Activated T-helper 17 cell treated with anti-CD3 and anti-CD28 coated beads, Interleukin-2, amount 50 U/mL, for 72 hours (primary cell): Measurements from ENCODE around the gene AMZ2. TPM values are rescaled to one million over a fixed set of nuclear protein-coding genes. Genes with fewer than 3 reads are reported as not detected.
"Not testable (repeated sequence)": the region's sequence is repeated elsewhere in the genome, so short reads cannot be mapped to it uniquely, and the experiment has no call there.

Experiments used
- ATAC-seq: fragments of 150-1000 bp; cut with Tn5 transposase; replicated peaks from 2 replicates; pipeline ENCODE4 v1.10.0; 2021; ENCODE audit warnings: mild to moderate bottlenecking, moderate library complexity
- H3K27ac Mint-ChIP-seq: one replicate; pipeline ENCODE4 v1.8.0; 2022; ENCODE audit warnings: mixed read lengths
- H3K27me3 Mint-ChIP-seq: one replicate; pipeline ENCODE4 v1.8.0; 2022; ENCODE audit warnings: mixed read lengths
- H3K36me3 Mint-ChIP-seq: one replicate; pipeline ENCODE4 v1.8.0; 2022; ENCODE audit warnings: low read depth, mild to moderate bottlenecking, mixed read lengths
- H3K4me1 Mint-ChIP-seq: one replicate; pipeline ENCODE4 v1.8.0; 2022; ENCODE audit warnings: mixed read lengths
- H3K4me3 Mint-ChIP-seq: one replicate; pipeline ENCODE4 v1.8.0; 2022; ENCODE audit warnings: mild to moderate bottlenecking, mixed read lengths
- H3K9me3 Mint-ChIP-seq: one replicate; pipeline ENCODE4 v1.8.0; 2022; ENCODE audit warnings: mixed read lengths
- total RNA-seq, 2 donors: library from RNA; stranded (reverse); gene quantifications; one replicate each; pipeline ENCODE4 v1.2.3, GENCODE V29; 2022

Gene AMZ2
- total RNA-seq, 2 donors from 2014 or later: 100 to 112 TPM

- ATAC-seq, H3K9me3 Mint-ChIP-seq, H3K4me3 Mint-ChIP-seq, H3K4me1 Mint-ChIP-seq, H3K27me3 Mint-ChIP-seq: not testable (repeated sequence)
- peaks cover 28% of the 10 kb centered on the region for H3K36me3 Mint-ChIP-seq
- H3K27ac Mint-ChIP-seq: peak overlapping the region; percentile 30
Measured at GRCh38 chr17:68281965-68282364, 34.1 kb downstream of the AMZ2 start.

DNA sequence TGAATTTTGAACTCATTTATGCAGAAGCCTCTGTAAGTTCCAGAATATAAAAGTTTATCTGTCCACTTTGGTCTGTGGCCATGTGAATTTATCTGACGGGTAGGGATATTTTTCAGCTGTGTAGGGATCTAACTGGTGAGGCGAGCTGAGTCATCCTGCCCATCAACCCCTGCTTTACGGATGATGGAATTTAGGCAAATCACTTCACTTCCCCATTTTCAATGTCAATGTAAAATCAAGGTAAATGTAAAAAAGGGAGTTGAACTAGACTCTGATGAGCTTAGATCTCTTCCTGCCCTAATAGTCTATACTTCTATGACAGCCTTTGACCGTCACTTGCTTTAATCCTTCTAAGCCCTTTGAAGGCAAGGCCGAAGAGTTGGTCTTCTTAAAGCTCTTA, 40.5 kb downstream of the AMZ2 start:
- Mint-ChIP-seq H3K9me3 (no peaks in the 10 kb centered on the region), H3K4me1 (peaks cover 21% of the 10 kb centered on the region), H3K27me3 (no peaks in the 10 kb centered on the region), H3K4me3 (peak overlapping the region; percentile 97), H3K27ac (peak overlapping the region; percentile 58), H3K36me3 (no peaks in the 10 kb centered on the region)
- ATAC-seq: no peak

GRCh38 chr17:68288804-68289203, 41.0 kb downstream of the AMZ2 start:
- H3K4me1 Mint-ChIP-seq: peaks cover 21% of the 10 kb centered on the region
- no peaks in the 10 kb centered on the region for H3K9me3 Mint-ChIP-seq
- H3K4me3 Mint-ChIP-seq: peak overlapping the region; percentile 97
- H3K27ac Mint-ChIP-seq: peak overlapping the region; percentile 58
- no peaks in the 10 kb centered on the region for H3K27me3 Mint-ChIP-seq
- H3K36me3 Mint-ChIP-seq: no peaks in the 10 kb centered on the region
- ATAC-seq: no peak

GRCh38 chr17:68289473-68289872, 41.6 kb downstream of the AMZ2 start:
- H3K9me3 Mint-ChIP-seq: no peaks in the 10 kb centered on the region
- no peaks in the 10 kb centered on the region for H3K36me3 Mint-ChIP-seq
- no peaks in the 10 kb centered on the region for H3K27me3 Mint-ChIP-seq
- H3K27ac Mint-ChIP-seq: no peak overlapping the region
- H3K4me1 Mint-ChIP-seq: peaks cover 24% of the 10 kb centered on the region
- H3K4me3 Mint-ChIP-seq: peak overlapping the region; percentile 97
- no peak for ATAC-seq

- Mint-ChIP-seq H3K27ac (no peak overlapping the region), H3K9me3 (no peaks in the 10 kb centered on the region), H3K4me1 (peaks cover 27% of the 10 kb centered on the region), H3K27me3 (no peaks in the 10 kb centered on the region), H3K4me3 (peak overlapping the region; percentile 97), H3K36me3 (no peaks in the 10 kb centered on the region)
- ATAC-seq: no peak
Measured at GRCh38 chr17:68289936-68290267, 42.1 kb downstream of the AMZ2 start.

DNA sequence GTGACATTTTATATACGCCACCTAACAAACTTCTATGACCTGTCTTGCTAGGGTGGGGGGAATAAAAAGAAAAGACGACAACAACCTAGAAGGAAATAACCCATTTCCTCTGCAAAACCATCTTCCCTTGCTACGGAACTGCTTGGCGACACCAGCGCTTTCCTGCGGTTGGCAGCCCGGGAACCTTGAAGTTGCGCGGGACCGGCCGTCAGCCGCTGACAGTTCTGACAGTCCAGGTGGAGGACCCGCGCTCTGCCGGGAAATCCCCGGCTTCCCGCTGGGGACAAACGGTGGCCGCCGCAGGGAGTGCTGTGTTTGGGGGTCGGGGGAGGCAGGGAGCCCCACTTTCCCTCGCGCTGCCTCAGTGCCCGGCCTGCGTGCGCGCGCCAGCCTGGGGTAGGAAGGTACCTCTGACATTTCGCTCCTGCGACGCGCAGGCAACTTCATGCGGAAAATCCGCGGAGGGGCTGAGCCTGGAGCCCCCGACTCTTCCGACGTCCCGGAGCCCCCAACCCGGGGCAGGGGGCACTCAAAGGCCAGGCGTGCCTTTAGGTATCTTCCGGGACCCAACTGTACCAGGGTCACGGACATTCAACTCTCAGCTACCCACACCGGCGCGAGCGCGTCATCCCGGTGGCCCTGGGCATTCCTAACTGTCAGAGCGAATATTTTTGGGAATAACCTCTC, 42.6 kb downstream of the AMZ2 start:
- Mint-ChIP-seq H3K27ac (peak overlapping the region; percentile 89), H3K9me3 (no peaks in the 10 kb centered on the region), H3K27me3 (no peaks in the 10 kb centered on the region), H3K4me1 (peaks cover 29% of the 10 kb centered on the region), H3K4me3 (peak overlapping the region; percentile 97), H3K36me3 (no peaks in the 10 kb centered on the region)
- peak; percentile 2 for ATAC-seq

DNA sequence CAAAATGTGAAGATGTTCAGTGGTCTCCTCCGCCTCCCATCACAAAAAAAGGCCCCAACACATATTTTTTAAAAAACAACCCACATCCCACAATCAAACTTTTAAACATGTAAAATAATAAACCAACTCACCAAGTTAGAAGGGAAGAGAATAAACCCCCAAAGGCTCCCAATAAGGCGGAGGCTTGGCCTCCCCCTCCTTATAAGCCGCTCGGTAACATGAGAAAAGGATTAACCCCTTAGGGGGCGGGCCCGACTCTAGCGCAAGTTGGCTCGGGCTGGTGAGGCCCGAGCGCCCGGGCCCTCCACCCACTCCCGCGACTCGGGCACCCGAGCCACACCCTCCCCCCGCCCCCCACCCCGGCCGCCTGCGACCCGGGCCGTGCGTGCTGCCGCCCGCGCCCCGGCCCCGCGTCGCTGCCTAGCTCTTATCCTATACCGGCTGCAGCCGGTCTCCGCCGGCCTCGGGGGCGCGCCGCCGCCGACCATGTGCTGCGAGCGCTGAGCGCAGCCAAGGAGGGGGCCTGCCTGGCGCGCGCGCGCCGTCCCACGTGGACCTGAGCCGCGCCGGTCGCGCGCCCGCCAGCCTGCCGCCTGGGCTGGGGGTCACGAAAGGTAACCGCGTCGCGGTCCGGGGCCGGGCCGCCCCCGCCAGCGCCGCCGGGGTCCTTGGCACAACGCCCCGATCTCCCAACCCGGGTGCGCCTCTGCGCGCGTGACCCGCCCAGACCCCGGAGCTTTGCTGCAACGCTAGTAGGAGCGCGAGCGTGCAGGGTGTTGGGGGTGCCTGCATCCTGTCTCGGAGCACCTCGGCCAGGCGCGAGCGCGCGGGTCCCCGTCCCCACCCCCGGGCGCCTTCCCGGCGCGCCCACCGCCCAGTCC, 43.4 kb downstream of the AMZ2 start, which contains the start of the genes ARSG and SLC16A6:
ARSG (plus strand) TSS at position 541 of the 881 bp plus-strand sequence. CDS start 15,999 bp downstream, outside the sequence.
SLC16A6 (minus strand) TSS at position 173 of the 881 bp plus-strand sequence. CDS start 12,807 bp downstream, outside the sequence.
- peak; percentile 64 for ATAC-seq
- Mint-ChIP-seq H3K27me3 (no peaks in the 10 kb centered on the region), H3K27ac (peak within 1 kb of the TSS; percentile 89), H3K36me3 (no peaks in the 10 kb centered on the region), H3K4me1 (peaks cover 31% of the 10 kb centered on the region), H3K9me3 (no peaks in the 10 kb centered on the region), H3K4me3 (peak within 1 kb of the TSS; percentile 97)

GRCh38 chr17:68291836-68292688, 44.2 kb downstream of the AMZ2 start:
- H3K4me3 Mint-ChIP-seq: peak overlapping the region; percentile 97
- H3K27ac Mint-ChIP-seq: peak overlapping the region; percentile 41
- peaks cover 40% of the 10 kb centered on the region for H3K4me1 Mint-ChIP-seq
- no peaks in the 10 kb centered on the region for H3K36me3 Mint-ChIP-seq
- H3K9me3 Mint-ChIP-seq: no peaks in the 10 kb centered on the region
- no peaks in the 10 kb centered on the region for H3K27me3 Mint-ChIP-seq
- ATAC-seq: peak; percentile 69

GRCh38 chr17:68292689-68293040, 44.8 kb downstream of the AMZ2 start:
- ATAC-seq: no peak
- H3K36me3 Mint-ChIP-seq: no peaks in the 10 kb centered on the region
- no peaks in the 10 kb centered on the region for H3K27me3 Mint-ChIP-seq
- H3K9me3 Mint-ChIP-seq: no peaks in the 10 kb centered on the region
- H3K4me3 Mint-ChIP-seq: peak overlapping the region; percentile 97
- H3K27ac Mint-ChIP-seq: peak overlapping the region; percentile 41
- H3K4me1 Mint-ChIP-seq: peaks cover 43% of the 10 kb centered on the region

DNA sequence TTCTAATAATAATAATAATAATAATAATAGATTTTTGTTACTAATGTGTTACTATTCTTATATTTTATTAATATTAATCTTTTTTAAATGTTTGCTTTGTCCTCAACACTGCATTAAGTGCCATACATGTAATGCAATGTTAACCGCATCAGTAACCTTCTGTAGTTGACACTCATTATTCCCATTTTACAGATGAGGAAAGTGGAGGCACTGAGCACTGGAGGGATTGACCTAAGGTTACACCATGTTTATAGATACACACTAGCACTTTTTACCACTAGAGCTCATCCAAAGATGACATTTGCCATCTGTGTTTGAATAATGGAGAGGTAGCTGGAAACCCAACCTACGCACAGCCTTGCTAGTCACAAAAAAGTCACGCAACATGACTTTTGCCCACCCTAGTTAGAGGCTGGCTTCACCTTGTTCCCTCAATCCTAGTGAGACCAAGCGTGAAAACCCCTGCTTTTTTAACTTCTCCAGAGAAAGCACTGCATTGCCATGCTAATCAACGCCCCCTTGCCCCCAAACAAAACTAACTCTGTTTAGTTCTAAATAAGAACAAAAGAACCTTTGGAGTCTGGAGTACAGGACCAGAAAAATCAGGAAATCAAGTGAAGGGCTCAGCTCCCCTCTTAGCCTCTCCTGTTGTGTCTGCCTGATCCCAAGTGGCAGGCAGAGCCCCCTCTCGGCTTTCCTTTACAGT, 45.8 kb downstream of the AMZ2 start:
- no peaks in the 10 kb centered on the region for H3K27me3 Mint-ChIP-seq
- H3K4me1 Mint-ChIP-seq: peaks cover 40% of the 10 kb centered on the region
- no peak for ATAC-seq
- no peak overlapping the region for H3K4me3 Mint-ChIP-seq
- no peaks in the 10 kb centered on the region for H3K36me3 Mint-ChIP-seq
- no peak overlapping the region for H3K27ac Mint-ChIP-seq
- H3K9me3 Mint-ChIP-seq: no peaks in the 10 kb centered on the region

DNA sequence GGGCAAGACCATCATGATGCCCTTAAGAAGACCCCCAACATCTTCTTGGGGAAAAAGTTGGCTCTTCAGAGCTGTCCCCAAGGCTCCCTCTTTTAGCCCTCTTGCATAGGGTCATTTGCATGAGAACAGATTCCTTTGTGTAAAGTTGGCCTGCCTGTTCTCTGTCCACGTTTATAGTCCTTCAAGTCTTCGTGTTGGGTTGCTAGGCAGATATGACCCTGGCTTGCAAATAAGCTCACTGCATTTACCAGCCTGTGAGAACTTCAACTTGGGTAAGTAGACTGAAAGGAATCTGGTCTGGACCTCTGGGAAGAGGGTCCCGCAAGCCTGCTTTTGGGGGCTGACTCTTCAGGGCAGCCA, 46.3 kb downstream of the AMZ2 start:
- Mint-ChIP-seq H3K4me3 (no peak overlapping the region), H3K4me1 (peaks cover 35% of the 10 kb centered on the region), H3K27me3 (no peaks in the 10 kb centered on the region), H3K27ac (no peak overlapping the region), H3K9me3 (no peaks in the 10 kb centered on the region), H3K36me3 (no peaks in the 10 kb centered on the region)
- no peak for ATAC-seq

GRCh38 chr17:68294617-68295016, 46.8 kb downstream of the AMZ2 start:
- no peaks in the 10 kb centered on the region for H3K9me3 Mint-ChIP-seq
- H3K4me1 Mint-ChIP-seq: peaks cover 35% of the 10 kb centered on the region
- no peak for ATAC-seq
- no peaks in the 10 kb centered on the region for H3K27me3 Mint-ChIP-seq
- peak overlapping the region; percentile 29 for H3K4me3 Mint-ChIP-seq
- no peaks in the 10 kb centered on the region for H3K36me3 Mint-ChIP-seq
- peak overlapping the region; percentile 9 for H3K27ac Mint-ChIP-seq

- peak; percentile 11 for ATAC-seq
- H3K36me3 Mint-ChIP-seq: no peaks in the 10 kb centered on the region
- H3K9me3 Mint-ChIP-seq: no peaks in the 10 kb centered on the region
- no peaks in the 10 kb centered on the region for H3K27me3 Mint-ChIP-seq
- H3K4me3 Mint-ChIP-seq: peak overlapping the region; percentile 29
- H3K27ac Mint-ChIP-seq: peak overlapping the region; percentile 9
- peaks cover 30% of the 10 kb centered on the region for H3K4me1 Mint-ChIP-seq
Measured at GRCh38 chr17:68295086-68295485, 47.2 kb downstream of the AMZ2 start.
